HCT116 (cell line): ENCODE measurements around the gene GOT1. TPM values are rescaled to one million over a fixed set of nuclear protein-coding genes. Genes with fewer than 3 reads are reported as not detected.

Experiments used
- ATAC-seq: fragments of 200-7000 bp; cut with Tn5 transposase; 2 replicates; pipeline ENCODE4 v1.9.1; 2020; ENCODE audit warnings: mild to moderate bottlenecking, moderate library complexity
- BruUV-seq: library from RNA; stranded (reverse); fragments of 400-500 nt; replicated peaks from 2 replicates; lab custom pipeline; 2021; lab: Mats Ljungman, UMichigan
- CTCF ChIA-PET: fragments of 300-600 bp; sonication (Branson Sonifier 250); formaldehyde crosslinking; loops from one replicate; lab custom pipeline; 2021; ENCODE audit warnings: antibody characterized with exemption; lab: Charles Lee
- POLR2A ChIA-PET: fragments of 300-600, 350-600 bp; sonication (Branson Sonifier 250); formaldehyde crosslinking; loops from one replicate; lab custom pipeline; 2021; ENCODE audit warnings: antibody characterized with exemption; lab: Charles Lee
- RAD21 ChIA-PET, 2 experiments: fragments of 300-600 bp; sonication (Branson Sonifier 250); formaldehyde crosslinking; loops; one replicate each; lab custom pipeline; 2023; ENCODE audit warnings: low total read pairs in 2 of 2; ENCODE audit not compliant: uncharacterized antibody in 2 of 2, unreplicated experiment in 2 of 2, low non-redundant PET in 1 of 2; lab: Charles Lee
- DNase-seq: peaks from one replicate; pipeline ENCODE4 v3.0.0-alpha.2; 2010; ENCODE audit warnings: low read depth, low spot score
- H2AFZ ChIP-seq: fragments of 200-600 bp; shearing (Covaris generic), sonication (generic); 2 replicates; pipeline ENCODE4 v1.6.1; 2017; ENCODE audit warnings: low read depth, mixed run types, mixed read lengths, antibody characterized with exemption, low read length; ENCODE audit not compliant: poor library complexity, severe bottlenecking
- H3K27ac ChIP-seq: 2 replicates; pipeline ENCODE4 v1.5.1; 2012; ENCODE audit warnings: low read depth, low read length
- H3K27me3 ChIP-seq: fragments of 200-600 bp; sonication (generic); 2 replicates; pipeline ENCODE4 v1.6.1; 2016; ENCODE audit warnings: mixed run types, low read length, mixed read lengths; ENCODE audit not compliant: insufficient read depth
- H3K36me3 ChIP-seq, 2 experiments: fragments of 200-500 bp in 1 of 2; fragments of 200-600 bp in 1 of 2; sonication (Bioruptor generic) in 1 of 2; sonication (generic) in 1 of 2; 2 replicates each; pipeline versions ENCODE4 v1.5.1 to v1.6.1; 2014 to 2016; ENCODE audit warnings: low read length in 2 of 2, inconsistent platforms in 1 of 2, mixed read lengths in 1 of 2, mixed run types in 1 of 2; ENCODE audit not compliant: insufficient read depth in 2 of 2, control insufficient read depth in 1 of 2
- H3K4me1 ChIP-seq, 2 experiments: fragments of 200-600 bp in 1 of 2; sonication (generic) in 1 of 2; 2 replicates each; pipeline versions ENCODE4 v1.5.1 to v1.6.1; 2012 to 2017; ENCODE audit warnings: low read length in 2 of 2, inconsistent platforms in 1 of 2, mild to moderate bottlenecking in 1 of 2, mixed read lengths in 1 of 2, mixed run types in 1 of 2, moderate library complexity in 1 of 2; ENCODE audit not compliant: insufficient read depth in 2 of 2, control insufficient read depth in 1 of 2
- H3K4me2 ChIP-seq: fragments of 200-600 bp; sonication (generic); 2 replicates; pipeline ENCODE4 v1.6.1; 2017; ENCODE audit warnings: mixed run types, low read length, mixed read lengths
- H3K4me3 ChIP-seq, 2 experiments: fragments of 200-600 bp in 1 of 2; sonication (generic) in 1 of 2; replicated peaks in 1 of 2; 2 replicates each; pipeline ENCODE4 v1.5.1; 2011 to 2016; ENCODE audit warnings: low read length in 2 of 2, control low read depth in 1 of 2, low read depth in 1 of 2, mild to moderate bottlenecking in 1 of 2, mixed read lengths in 1 of 2, mixed run types in 1 of 2
- H3K79me2 ChIP-seq: fragments of 200-600 bp; sonication (generic); 2 replicates; pipeline ENCODE4 v1.6.1; 2017; ENCODE audit warnings: mild to moderate bottlenecking, mixed run types, low read length, moderate library complexity, mixed read lengths; ENCODE audit not compliant: insufficient read depth
- H3K9ac ChIP-seq: fragments of 200-600 bp; sonication (generic); 2 replicates; pipeline ENCODE4 v1.6.1; 2016; ENCODE audit warnings: low read length, mixed read lengths
- H3K9me2 ChIP-seq: fragments of 200-600 bp; sonication (generic), shearing (Covaris generic); 2 replicates; pipeline ENCODE4 v1.6.1; 2017; ENCODE audit warnings: mixed run types, mild to moderate bottlenecking, moderate library complexity; ENCODE audit not compliant: insufficient read depth
- H3K9me3 ChIP-seq, 2 experiments: fragments of 200-500 bp in 1 of 2; fragments of 200-600 bp in 1 of 2; sonication (Bioruptor generic) in 1 of 2; sonication (generic) in 1 of 2; 2 replicates each; pipeline ENCODE4 v1.6.1; 2014 to 2017; ENCODE audit warnings: low read length in 2 of 2, mixed read lengths in 2 of 2, inconsistent platforms in 1 of 2, low read depth in 1 of 2, mild to moderate bottlenecking in 1 of 2, mixed run types in 1 of 2, moderate library complexity in 1 of 2; ENCODE audit not compliant: control insufficient read depth in 1 of 2, insufficient read depth in 1 of 2
- H4K20me1 ChIP-seq: fragments of 200-600 bp; sonication (generic), shearing (Covaris generic); 2 replicates; pipeline ENCODE4 v1.6.1; 2017; ENCODE audit warnings: mixed run types, mild to moderate bottlenecking, moderate library complexity; ENCODE audit not compliant: insufficient read depth
- EGR1 ChIP-seq: IDR thresholded peaks from 2 replicates; pipeline ENCODE4 v1.6.1; 2012; ENCODE audit warnings: low read depth
- ELF1 ChIP-seq: IDR thresholded peaks from 2 replicates; pipeline ENCODE4 v1.6.1; 2012; ENCODE audit warnings: low read depth, borderline replicate concordance
- SIN3A ChIP-seq: IDR thresholded peaks from 2 replicates; pipeline ENCODE4 v1.6.1; 2012; ENCODE audit warnings: low read depth
- SRF ChIP-seq: IDR thresholded peaks from 2 replicates; pipeline ENCODE4 v1.6.1; 2012; ENCODE audit warnings: low read depth
- TCF7L2 ChIP-seq: IDR thresholded peaks from 2 replicates; pipeline ENCODE4 v1.7.0; 2011; ENCODE audit warnings: borderline replicate concordance, inconsistent platforms; ENCODE audit not compliant: insufficient read depth, insufficient read length; ENCODE audit errors: extremely low read depth
- YY1 ChIP-seq: IDR thresholded peaks from 2 replicates; pipeline ENCODE4 v1.6.1; 2011; ENCODE audit warnings: low read length, low read depth, moderate library complexity, mild to moderate bottlenecking; ENCODE audit not compliant: insufficient replicate concordance; ENCODE audit errors: extremely low read depth
- ZNF274 ChIP-seq: fragments of 200-500 bp; sonication (Bioruptor generic); IDR thresholded peaks from 2 replicates; pipeline ENCODE4 v1.6.1; 2014; ENCODE audit warnings: mild to moderate bottlenecking, low read depth, low read length, inconsistent platforms
- intact Hi-C: fragments of 100-400 bp; cut with micrococcal nuclease; formaldehyde crosslinking; loops from 2 replicates; pipeline ENCODE4 v1.10.0; 2022
- total RNA-seq: library from RNA; stranded (reverse); gene quantifications from one replicate; pipeline ENCODE4 v1.2.1, GENCODE V29; 2021; ENCODE audit not compliant: unreplicated experiment

GOT1 gene
- total RNA-seq, 1 experiment from 2014 or later: 135 TPM

GRCh38 chr10:99427566-99428190 is 2.7 kb downstream of the GOT1 start:
- intact Hi-C loops: no loop called here
- TF ChIP-seq SRF: no peak
- no peak for TF ChIP-seq TCF7L2
- TF ChIP-seq EGR1: no peak
- TF ChIP-seq, all 23 proteins: peak for 0
- Histone ChIP-seq H3K9me2 (no peaks in the 10 kb centered on the region), H3K36me3 (peaks cover 6 to 14% of the 10 kb centered on the region in 2 experiments; a peak in 3 of 4 replicates), H3K9me3 (no peaks in the 10 kb centered on the region), H3K27ac (no peak overlapping the region), H3K79me2 (peaks cover 90% of the 10 kb centered on the region), H3K9ac (no peak overlapping the region), H3K4me3 (no peak overlapping the region), H3K4me2 (no peak overlapping the region), H4K20me1 (no peaks in the 10 kb centered on the region), H3K27me3 (no peaks in the 10 kb centered on the region), H2AFZ (no peak overlapping the region), H3K4me1 (peaks cover 7 to 16% of the 10 kb centered on the region in 2 experiments; a peak in 3 of 4 replicates)
- CTCF ChIA-PET: interaction anchor here (4.1 kb wide), 1 partner anchor 8 kb away, joined by 12 read pairs; no protein-coding TSS in a partner anchor
- ATAC-seq (no peak), DNase-seq (no peak)
- RAD21 ChIA-PET: no interaction called here
- no TSS peak for BruUV-seq
- POLR2A ChIA-PET: no interaction called here

- H3K27ac ChIP-seq: no peak overlapping the region
- H3K4me1 ChIP-seq: peaks cover 3 to 7% of the 10 kb centered on the region in 2 experiments; a peak in 3 of 4 replicates
- H3K4me3 ChIP-seq: no peak overlapping the region
- intact Hi-C loops: no loop called here
- peaks cover 85% of the 10 kb centered on the region for H3K79me2 ChIP-seq
- no TSS peak for BruUV-seq
- peaks cover 6 to 14% of the 10 kb centered on the region in 2 experiments; a peak in 3 of 4 replicates for H3K36me3 ChIP-seq
- no peak overlapping the region for H3K4me2 ChIP-seq
- ATAC-seq: no peak
- H3K27me3 ChIP-seq: no peaks in the 10 kb centered on the region
- CTCF ChIA-PET: interaction anchor here (4.1 kb wide), 1 partner anchor 9 kb away, joined by 12 read pairs; no protein-coding TSS in a partner anchor
- H4K20me1 ChIP-seq: no peaks in the 10 kb centered on the region
- no peak overlapping the region for H3K9ac ChIP-seq
- DNase-seq: no peak
- RAD21 ChIA-PET: no interaction called here
- POLR2A ChIA-PET: no interaction called here
- no peaks in the 10 kb centered on the region for H3K9me3 ChIP-seq
- H3K9me2 ChIP-seq: no peaks in the 10 kb centered on the region
- H2AFZ ChIP-seq: no peak overlapping the region
- TF ChIP-seq SIN3A (no peak), YY1 (no peak), ZNF274 (no peak), EGR1 (no peak), ELF1 (no peak)
Measured at GRCh38 chr10:99426689-99427088, 3.7 kb downstream of the GOT1 start.
